Head of caudate nucleus (tissue), 42 donors: ENCODE results near the gene FCSK.
"Not testable (repeated sequence)": the region's sequence is repeated elsewhere in the genome, so short reads cannot be mapped to it uniquely, and the experiment has no call there.

Source experiments
- DNase-seq, 42 donors: peaks; one replicate each; pipeline versions ENCODE4 v3.0.0 to v3.0.0-alpha.2; 2020 to 2021; ENCODE audit warnings: mixed read lengths in 7 of 42
- intact Hi-C: fragments of 100-400 bp; cut with DNase I; formaldehyde crosslinking; loops from one replicate; pipeline ENCODE4 v1.15.0; 2022

Gene FCSK

GRCh38 chr16:70454222-70455034, at the start of gene FCSK:
Gene FCSK, plus strand, starts transcription at chr16:70454595. Its CDS starts 8,596 bp downstream, at chr16:70463191.
- intact Hi-C loops: no loop called here
- peak; percentile 44 to 90 (median 76) for DNase-seq

GRCh38 chr16:70406104-70406503, 48.3 kb upstream of the FCSK start:
- DNase-seq, intact Hi-C loops: not testable (repeated sequence)

- DNase-seq: peak in 1 of 42 donors; percentile 23
- intact Hi-C loops: no loop called here
Observed at GRCh38 chr16:70407811-70408274, 46.6 kb upstream of the FCSK start.

GRCh38 chr16:70410734-70411133, 43.7 kb upstream of the FCSK start:
- intact Hi-C loops: no loop called here
- DNase-seq: peak in 36 of 42 donors; percentile 29 to 78 (median 56)

DNA sequence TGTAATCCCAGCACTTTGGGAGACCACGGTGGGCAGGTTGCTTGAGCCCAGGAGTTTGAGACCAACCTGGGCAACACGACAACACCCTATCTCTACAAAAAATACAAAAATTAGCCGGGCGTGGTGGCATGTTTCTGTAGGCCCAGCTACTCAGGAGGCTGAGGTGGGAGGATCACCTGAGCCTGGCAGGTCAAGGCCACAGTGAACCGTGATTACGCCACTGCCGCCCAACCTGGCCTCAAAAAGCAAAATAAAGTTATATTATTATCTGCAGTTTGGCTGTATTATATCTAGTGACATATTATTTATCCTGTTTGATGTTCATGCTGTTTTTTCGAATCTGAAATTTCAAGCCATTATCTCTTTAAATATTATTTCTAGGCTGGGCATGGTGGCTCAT, 42.0 kb upstream of the FCSK start:
- intact Hi-C loops: no loop called here
- no peak for DNase-seq

DNA sequence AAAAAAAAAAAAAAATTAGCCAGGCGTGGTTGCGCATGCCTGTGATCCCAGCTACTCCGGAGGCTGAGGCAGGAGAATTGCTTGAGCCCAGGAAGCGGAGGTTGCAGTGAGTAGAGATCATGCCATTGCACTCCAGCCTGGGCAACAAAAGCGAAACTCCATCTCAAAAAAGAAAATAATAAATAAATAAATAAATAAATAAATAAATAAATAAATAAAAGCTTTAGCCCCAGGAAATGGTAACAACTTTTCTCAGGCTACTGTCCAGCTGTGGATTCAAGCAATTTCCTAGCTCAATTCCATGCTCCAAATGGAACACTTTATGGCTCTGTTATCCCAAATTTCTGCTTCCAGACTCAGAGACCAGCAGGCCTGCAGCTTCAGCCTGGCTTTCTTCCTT, 40.8 kb upstream of the FCSK start:
- DNase-seq, intact Hi-C loops: not testable (repeated sequence)

GRCh38 chr16:70416748-70417616, 37.4 kb upstream of the FCSK start:
- intact Hi-C loops: no loop called here
- no peak for DNase-seq

DNA sequence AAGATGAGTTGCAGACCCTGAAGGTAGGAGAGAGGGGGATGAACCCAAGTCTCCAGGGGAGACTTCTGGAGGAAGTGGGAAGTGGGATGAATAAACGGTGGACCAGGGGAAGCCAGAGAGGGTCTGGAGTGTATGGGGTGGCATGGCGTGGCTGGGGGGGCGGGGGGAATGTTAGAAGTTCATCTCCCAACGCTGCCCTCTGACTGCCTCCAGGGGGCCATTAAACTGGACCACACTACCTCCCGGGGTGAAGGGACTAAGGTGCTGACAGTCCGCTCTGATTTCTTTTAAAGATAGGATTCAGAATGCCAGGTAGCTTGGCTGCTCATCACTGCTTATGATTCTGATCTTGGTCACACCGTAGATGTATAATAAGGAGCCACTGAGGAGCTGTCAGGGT, 36.7 kb upstream of the FCSK start:
- intact Hi-C loops: no loop called here
- DNase-seq: no peak

DNA sequence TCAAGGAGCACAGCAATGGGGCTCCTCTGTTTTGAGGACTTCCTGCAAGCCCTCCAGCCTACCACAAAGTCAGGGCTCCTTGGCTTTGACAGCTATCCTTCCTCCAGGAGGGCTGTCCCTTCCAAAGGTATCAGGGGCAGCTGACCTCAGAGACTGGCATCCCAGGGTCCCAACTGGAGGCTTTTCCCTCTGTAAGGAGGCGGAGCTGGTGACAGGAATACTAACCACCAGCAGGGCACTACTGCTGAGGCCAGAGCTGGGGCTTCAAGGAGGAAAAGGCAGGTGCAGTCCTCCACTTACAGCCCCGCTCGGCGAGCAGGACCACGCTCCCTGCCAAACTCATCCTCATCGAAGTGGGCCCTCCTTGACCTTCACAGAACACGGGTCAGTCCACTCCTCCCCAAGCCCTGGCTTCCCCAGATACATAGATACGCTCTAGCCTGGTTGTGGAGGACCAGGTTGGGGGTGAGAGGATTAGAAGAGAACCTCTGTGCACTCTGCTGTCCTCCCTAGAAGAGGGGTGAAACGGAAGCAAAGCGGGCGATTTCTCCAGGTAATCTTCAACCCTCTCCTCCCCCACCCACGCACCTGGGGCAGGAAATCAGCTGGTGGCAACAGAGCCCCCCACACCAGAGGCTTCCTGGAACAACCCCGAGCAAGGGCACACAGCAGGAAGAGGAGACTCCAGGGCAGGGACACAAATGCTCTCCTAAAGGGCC, 36.0 kb upstream of the FCSK start:
- intact Hi-C loops: no loop called here
- DNase-seq: no peak

- DNase-seq: no peak
- intact Hi-C loops: no loop called here
Observed at GRCh38 chr16:70418993-70419318, 35.4 kb upstream of the FCSK start.

DNA sequence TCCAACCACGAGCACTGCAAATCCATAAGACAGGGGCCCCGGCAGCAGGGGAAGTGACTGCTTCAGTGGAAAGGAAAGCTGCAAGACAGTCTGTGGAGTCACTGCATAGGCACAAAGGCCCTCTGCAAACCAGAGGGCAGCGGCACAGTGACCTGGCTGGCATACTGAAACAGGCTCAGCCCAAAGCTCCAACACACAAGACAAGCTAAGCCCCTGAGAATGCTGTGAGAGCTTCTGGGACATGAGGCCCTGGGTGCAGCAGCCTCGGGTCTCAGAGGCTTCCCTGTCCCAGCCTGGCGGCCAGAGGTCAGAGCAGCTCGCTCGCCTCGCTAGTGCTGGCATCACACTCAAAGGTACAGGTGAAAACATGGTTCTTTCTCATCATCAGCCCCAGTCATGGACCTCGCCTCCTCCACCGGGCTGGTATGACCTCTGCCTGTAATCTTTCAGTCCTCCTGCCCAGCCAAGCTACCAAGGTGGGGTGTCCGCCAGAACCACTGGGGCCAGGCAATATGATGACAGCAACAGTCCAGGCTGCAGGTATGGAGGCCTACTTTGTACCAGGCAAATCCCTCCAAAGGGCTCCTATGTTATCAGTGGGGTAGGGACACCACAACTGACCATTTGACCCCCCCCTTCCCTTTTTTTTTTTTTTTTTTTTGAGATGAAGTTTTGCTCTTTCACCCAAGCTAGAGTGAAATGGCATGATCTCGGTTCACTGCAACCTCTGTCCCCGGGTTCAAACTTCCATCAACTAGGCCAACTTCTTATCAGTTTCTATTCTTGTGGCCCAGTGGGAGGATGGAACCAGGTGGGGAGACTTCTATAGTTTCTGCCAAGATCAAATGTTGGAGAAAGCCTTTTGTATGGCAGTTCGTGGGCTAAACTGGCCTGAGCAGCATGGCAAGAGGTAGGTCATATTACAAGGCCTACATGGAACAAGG, 34.7 kb upstream of the FCSK start:
- intact Hi-C loops: no loop called here
- no peak for DNase-seq

GRCh38 chr16:70421014-70421413, 33.4 kb upstream of the FCSK start:
- DNase-seq: no peak
- intact Hi-C loops: no loop called here

DNA sequence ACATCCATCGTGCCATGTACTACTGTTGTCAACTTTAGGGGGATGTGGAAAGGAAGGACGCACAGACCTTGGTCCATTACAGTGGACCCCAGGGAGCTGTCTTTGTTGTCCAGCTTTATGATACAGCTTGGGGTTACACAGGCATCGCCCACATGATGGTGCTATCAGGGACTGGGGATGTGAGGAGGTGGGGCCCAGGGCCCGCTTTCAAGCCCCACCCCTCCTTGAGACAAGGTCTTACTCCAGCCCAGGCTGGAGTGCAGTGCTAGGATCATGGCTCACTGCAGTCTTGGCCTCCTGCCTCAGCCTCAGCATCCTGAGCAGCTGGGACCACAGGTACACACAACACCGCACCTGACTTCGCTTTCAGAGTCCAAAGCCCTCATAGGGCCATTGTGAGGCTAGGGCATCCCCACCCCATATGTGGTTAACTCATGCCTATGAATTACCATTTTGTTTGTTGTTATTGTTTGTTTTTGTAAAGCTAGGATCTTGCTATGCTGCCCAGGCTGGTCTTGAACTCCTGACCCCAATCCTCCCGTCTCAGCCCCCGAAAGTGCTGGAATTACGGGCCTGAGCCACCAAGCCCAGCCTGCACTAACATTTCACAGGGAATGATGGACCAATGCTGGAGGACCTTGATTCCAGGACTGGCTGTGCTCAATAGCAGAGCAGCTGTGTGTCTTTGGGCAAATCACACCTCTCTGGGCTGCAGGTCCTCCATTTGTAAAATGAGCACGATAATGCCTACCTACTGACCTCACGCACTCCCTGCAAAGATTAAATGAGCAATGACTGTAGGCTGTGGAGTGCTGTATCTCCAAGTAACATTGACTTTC, 32.7 kb upstream of the FCSK start:
- DNase-seq: no peak
- intact Hi-C loops: no loop called here

GRCh38 chr16:70422543-70422942, 31.9 kb upstream of the FCSK start:
- intact Hi-C loops: no loop called here
- DNase-seq: no peak

DNA sequence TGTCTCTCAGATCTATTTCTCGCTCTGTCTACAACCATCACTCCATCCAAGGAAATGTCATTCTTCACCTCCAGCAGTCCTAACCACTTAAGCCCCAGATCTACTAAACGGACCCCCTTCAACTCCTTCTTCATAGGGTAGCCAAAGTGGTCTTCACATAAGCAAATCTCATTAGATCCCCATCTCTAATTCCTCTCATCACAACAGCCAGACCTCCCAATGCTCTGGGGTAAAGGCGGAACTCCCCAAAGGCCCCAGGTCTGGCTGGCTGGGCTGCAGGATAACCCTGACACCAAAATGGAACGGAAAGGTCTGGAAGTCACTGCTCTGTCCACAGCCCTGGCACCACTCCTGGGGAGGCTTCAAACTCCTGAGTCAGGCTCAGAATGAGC, 26.6 kb upstream of the FCSK start:
- no peak for DNase-seq
- intact Hi-C loops: no loop called here

DNA sequence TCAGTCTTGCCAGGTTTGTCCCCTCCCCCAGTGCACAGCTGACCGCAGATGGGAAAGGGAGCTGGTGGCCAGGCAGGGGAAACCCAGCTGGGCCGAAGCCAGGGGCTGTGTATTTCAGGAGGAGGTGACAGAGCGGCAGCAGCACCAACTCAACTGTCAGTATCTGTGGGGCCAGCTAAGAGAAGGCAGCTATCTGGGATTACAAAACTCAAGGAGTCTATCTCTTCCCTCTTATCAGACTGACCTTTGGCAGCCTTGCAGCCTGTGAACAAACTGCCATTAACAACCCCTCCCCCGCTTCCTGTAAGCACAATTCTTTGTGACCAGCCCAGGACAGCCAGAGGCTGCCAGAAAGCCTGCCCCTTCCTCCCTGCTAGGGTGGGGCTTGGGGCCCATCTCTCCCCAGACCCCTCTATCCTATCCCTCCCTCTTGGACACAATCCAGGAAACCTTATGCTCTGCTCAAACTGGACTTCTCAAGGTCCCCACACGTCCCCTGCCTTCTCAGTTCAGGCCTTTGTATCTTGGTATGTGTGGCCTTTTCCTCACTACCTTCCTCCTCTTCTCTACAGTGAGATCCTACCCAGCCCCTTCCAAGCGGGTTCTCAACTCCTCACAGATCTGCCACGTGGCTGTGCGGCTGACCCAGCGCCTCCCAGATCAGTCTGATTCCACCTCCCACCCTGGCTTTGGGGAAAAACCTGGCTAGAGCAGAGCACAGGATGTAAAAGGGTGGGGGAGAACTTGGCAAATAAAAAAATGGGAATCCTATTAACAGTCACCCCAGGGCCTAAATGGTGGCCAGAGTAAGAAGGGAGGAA, 26.0 kb upstream of the FCSK start:
- DNase-seq: peak; percentile 37 to 89 (median 70)
- intact Hi-C loops: no loop called here
